Putamen (tissue), 1 donor: ENCODE results near the gene SHE.
"Not testable (repeated sequence)": the region's sequence is repeated elsewhere in the genome, so short reads cannot be mapped to it uniquely, and the experiment has no call there.

Experiments
- DNase-seq: peaks from one replicate; pipeline ENCODE4 v3.0.0-alpha.2; 2016; ENCODE audit warnings: low spot score

The SHE gene

GRCh38 chr1:154514066-154514553, 11.9 kb upstream of the SHE start:
- DNase-seq, result no peak

- DNase-seq, result no peak
These were observed 10.5 kb upstream of the SHE start for GRCh38 chr1:154512760-154513159.

GRCh38 chr1:154503898-154504297, 1.7 kb upstream of the SHE start:
- DNase-seq, result no peak

DNA sequence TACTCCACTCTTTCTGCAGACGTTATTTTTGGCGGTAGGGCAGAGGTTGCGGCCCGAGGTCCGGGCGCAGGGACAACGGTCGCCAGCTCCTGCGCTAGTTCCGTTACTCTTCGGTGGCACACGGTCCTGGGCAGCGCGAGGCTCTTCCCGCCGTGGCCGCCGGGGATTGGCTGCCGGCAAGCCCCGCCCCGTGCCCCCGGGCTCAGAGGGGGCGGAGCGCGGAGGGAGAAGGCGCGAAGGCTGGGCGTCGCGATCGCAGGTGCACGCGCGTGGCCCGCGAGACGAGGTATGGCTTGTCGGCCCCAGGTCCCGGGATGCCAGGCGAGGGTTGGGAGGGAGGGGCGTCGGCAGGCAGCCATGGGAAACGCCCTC, 518 bp upstream of the SHE start:
- DNase-seq, result no peak

GRCh38 chr1:154501423-154502065, 668 bp downstream of the SHE start:
- DNase-seq, result no peak

GRCh38 chr1:154500533-154500932, 1.7 kb downstream of the SHE start:
- DNase-seq, result no peak

GRCh38 chr1:154499446-154499845, 2.8 kb downstream of the SHE start:
- DNase-seq, result no peak

- no peak for DNase-seq
These were observed 5.0 kb downstream of the SHE start for GRCh38 chr1:154497026-154497806.

DNA sequence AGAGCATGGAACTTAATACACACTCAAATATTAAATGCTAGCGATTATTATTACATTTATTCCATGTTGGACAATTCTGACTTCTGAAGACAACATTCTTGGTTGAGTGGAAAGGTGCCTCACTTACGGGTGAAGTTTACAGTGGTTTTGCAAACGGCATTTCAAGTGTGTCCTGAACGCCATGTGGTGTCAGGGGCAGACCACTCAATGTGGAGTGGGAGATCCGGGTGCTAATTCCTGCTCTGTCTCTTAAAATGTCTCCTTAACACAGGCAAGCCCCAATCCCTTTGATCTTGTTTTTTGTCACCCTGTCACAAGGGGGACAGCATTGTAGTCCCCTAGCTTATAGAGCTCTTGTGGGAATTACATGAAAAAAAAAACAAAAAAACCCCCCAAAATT, 5.8 kb downstream of the SHE start:
- DNase-seq, result no peak

DNA sequence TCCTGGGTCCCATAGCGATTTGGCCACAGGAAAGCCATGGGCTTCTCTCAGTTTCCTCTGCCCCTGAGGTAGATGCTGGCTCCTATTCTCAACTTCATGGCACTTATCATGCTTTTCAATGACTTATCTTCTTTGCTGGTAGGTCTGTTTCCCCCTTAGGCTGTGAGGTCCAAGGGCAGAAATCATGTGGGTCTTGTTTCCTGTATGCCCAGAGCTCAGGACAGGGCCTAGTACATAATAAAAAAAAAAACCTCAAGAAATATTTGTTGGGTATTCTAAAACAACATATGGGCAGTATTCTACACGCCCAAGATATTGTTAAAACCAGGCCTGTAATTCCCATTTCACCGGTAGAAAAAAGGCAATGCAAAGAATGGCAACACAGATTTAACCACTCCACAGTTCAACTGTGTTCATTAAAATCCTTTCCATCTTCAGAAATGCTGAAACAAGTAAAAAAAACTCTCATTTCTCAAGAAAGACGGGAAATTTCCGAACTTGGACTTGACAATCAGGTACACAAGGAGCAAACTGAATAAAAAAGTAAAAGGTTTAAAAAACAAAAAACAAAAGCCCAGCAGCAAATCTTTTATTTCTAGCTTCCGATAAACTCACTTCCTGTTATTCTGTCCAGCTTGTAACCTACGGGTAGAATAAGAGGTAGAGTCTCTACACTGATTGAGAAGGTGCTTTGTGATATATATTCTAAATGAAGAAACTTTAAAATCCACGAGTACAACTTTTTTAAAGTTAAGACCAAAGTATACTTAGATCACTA, 6.5 kb downstream of the SHE start:
- DNase-seq, result no peak

- DNase-seq, result no peak
These were observed 8.9 kb downstream of the SHE start for GRCh38 chr1:154493276-154493675.

DNA sequence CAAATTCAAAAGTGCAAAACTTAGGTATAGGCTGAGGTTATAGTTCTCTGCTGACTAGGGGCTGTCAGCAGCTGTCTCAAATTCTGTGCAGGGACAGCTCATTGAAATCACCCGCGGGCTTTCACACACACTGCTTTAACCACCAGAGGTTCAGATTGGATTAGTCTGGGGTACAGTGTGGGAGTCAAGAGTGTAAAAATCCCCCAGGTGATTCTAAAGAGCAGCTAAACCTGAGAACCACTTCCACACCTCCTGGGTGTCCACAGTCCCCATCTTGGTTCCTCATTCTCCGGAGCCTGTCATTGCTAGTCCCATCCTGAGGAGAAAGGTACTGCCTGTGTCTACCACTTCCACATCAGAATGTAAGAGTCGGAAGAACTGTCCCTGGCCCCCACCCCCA, 10.1 kb downstream of the SHE start:
- DNase-seq, result no peak

GRCh38 chr1:154490317-154490716, 11.9 kb downstream of the SHE start:
- DNase-seq, result no peak

DNA sequence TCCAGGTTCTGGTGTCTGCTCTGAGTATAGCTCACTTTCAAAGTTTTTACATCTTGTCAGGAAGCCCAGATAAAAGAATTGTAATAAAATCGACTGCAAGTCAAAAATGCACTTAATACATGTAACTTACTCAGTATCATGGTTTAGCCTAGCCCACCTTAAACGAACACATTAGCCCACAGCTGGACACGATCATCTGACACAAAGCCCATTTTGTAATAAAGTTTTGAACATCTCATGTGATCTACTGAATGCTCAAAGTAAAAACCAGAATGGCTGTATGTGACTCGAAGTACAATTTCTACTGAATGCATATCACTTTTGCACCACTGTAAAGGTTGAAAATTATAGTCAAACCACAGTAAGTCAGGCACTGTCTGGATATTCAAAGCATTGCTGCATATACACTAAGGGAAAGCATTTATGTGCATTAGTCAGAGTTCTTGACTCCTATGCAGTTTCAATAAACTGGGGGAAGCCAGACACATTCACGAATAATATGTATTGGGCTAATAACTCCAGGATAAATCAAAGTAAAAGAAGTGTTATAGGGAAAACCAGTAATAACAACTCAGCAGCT, 12.4 kb downstream of the SHE start:
- no peak for DNase-seq

DNA sequence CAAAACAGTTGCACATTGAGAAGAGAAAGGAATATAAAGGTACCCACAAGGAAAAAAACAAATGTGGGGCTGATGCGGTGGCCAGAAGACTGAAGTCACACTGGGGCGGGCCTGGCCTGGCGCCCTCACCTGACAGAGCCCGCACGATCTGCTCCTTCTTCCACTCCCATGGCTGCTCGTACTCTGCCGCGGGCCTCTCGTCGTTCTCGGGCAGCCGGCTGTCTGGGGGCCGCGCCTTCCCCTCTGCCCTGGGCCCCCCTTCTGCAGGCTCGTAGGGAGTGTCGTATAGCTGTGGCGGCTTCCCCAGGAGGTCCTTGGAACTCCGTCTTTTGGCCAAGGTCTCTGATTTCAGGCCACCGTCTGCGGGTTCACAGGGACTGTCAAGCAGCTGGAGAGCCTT, 13.3 kb downstream of the SHE start:
- no peak for DNase-seq

GRCh38 chr1:154486756-154487155, 15.5 kb downstream of the SHE start:
- not testable (repeated sequence) for DNase-seq

DNA sequence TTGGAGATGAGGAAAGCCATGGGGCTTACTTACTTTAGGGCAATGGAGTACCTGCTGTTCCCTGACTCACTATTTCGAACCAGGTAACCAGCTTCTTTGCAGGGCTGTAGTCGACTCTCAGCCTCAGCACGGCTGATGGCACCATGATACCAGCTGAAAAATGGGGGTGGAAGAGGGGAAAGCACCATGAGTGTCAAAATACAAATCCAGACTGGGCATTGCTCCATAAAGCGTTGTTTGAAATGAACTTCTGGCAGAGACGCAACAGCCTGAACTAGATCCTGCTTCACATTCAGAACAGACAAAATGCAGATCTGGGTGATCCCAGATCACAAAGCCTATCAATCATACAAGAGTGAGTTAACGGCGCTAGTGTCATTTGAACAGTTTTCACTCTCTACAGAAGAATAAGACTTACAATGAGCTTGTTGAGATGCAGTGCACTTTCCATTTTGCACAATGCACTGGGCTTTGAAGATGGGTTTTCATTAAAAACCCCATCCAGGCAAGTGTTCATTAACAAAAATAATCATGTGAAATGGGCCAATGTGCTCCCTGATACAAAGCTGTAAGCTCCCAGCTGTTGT, 16.2 kb downstream of the SHE start:
- no peak for DNase-seq

- no peak for DNase-seq
These were observed 17.1 kb downstream of the SHE start for GRCh38 chr1:154485106-154485505.

DNA sequence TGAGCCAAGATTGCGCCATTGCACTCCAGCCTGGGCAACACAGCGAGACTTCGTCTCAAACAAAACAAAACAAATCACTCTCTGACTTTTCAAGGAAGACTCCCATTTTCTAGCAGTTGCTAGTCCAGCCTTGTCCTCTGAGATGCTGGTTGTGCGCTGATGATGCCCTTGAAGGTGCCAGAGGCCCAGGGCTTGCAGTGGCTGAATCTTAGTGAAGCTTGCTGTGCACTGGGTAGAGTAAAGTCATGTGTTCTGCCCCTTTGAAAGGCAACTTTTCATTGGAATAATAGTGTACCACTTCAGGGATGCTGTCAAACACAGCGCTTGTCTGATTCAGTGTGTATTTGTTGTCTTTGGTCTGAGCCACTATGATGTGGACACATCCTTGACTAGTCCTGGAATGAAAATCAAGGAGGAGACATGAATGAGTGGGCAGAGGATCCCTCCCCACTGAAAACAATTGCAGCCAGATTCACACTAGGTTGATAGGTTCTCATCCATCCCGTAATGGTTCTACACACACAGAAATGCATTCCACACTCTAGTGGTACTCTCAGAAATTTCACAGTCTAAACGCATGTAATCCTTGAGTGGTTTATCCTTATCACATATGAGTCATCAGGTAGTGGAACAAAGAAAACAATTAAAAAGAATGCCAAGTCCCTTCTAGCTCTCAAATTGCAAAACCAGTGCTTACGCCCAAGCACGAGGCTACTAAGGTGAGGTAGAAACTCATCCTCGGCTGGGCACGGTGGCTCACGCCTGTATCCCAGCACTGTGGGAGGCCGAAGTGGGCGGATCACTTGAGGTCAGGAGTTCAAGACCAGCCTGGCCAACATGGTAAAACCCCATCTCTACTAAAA, 18.0 kb downstream of the SHE start:
- no peak for DNase-seq

DNA sequence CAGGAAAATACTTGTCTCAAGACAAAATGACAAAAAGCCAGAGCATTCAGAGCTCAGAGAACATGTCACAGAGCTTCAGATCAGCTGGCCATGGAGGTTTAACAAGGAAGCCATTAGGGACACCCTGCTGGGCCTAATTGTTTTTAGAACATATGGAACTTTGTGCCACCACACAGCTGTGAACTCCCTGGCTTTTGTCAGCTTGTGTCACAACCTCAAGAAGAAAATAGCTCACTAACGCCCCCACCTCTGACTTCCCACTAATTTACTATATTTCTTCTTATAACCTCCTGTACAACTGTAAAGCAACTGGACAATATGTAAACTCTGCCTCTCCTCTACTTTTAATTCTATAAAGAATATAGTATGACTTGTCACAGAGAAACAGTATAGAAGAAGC, 21.2 kb downstream of the SHE start:
- no peak for DNase-seq

GRCh38 chr1:154479764-154480421, 22.3 kb downstream of the SHE start:
- DNase-seq, result peak; percentile 89
